Uterus (tissue), 2 donors: ENCODE data around the gene CENPN.

Experiments
- CTCF ChIP-seq, 4 experiments: fragments of 200-600 bp in 2 of 4; fragments of 450-650 bp in 2 of 4; sonication (generic) in 2 of 4; IDR thresholded peaks; one replicate each; pipeline ENCODE4 v1.5.1; 2016 to 2019; ENCODE audit warnings: antibody characterized with exemption in 4 of 4, mild to moderate bottlenecking in 2 of 4, moderate library complexity in 1 of 4
- POLR2A ChIP-seq, 2 donors: fragments of 450-650 bp; IDR thresholded peaks; one replicate each; pipeline ENCODE4 v1.6.1; 2016; ENCODE audit warnings: antibody characterized with exemption in 2 of 2, mild to moderate bottlenecking in 1 of 2, moderate library complexity in 1 of 2

- no peak for TF ChIP-seq CTCF (IDR thresholded peaks at IDR 0.05)
- TF ChIP-seq POLR2A (IDR thresholded peaks at IDR 0.05): no peak
These were observed 13.7 kb upstream of the CENPN start for GRCh38 chr16:80993307-80993706.
